Measurements from ENCODE around the gene RFC4.

The RFC4 gene

GRCh38 chr3:186779204-186779603 is 27.1 kb downstream of the RFC4 start:
- no peak for DNase-seq (ENCODE audit: low read depth, low spot score)
- ChIA-PET CTCF (no interaction called here), POLR2A (no interaction called here)
- H3K4me3 ChIP-seq (ENCODE audit: low read depth, low read length), result no peak overlapping the region
- TF ChIP-seq CTCF (IDR thresholded peaks at IDR 0.05; ENCODE audit: insufficient read depth, low read length, missing control alignments), result no peak

- TF ChIP-seq CTCF (IDR thresholded peaks at IDR 0.05; ENCODE audit: insufficient read depth, low read length, missing control alignments), result no peak
- DNase-seq (ENCODE audit: low read depth, low spot score), result no peak
- ChIA-PET POLR2A (no interaction called here), CTCF (no interaction called here)
- no peak overlapping the region for H3K4me3 ChIP-seq (ENCODE audit: low read depth, low read length)
Measured at GRCh38 chr3:186775999-186776398, 30.3 kb downstream of the RFC4 start.

- CTCF ChIA-PET, result interaction anchor here (0.7 to 1.7 kb wide), 6 partner anchors 10 to 829 kb away, joined by 3 to 6 read pairs (median 4); partner anchors contain the start of gene EIF4A2
- no peak for DNase-seq (ENCODE audit: low read depth, low spot score)
- POLR2A ChIA-PET, result interaction anchor here (6.8 kb wide), 1 partner anchor 11 kb away, joined by 73 read pairs; the partner anchor contains the start of gene EIF4A2
- no peak for TF ChIP-seq CTCF (IDR thresholded peaks at IDR 0.05; ENCODE audit: insufficient read depth, low read length, missing control alignments)
- H3K4me3 ChIP-seq (ENCODE audit: low read depth, low read length), result peak overlapping the region; percentile 44
Measured at GRCh38 chr3:186772701-186773417, 33.4 kb downstream of the RFC4 start.

GRCh38 chr3:186772281-186772694 is 34.0 kb downstream of the RFC4 start:
- peak overlapping the region; percentile 44 for H3K4me3 ChIP-seq (ENCODE audit: low read depth, low read length)
- no peak for TF ChIP-seq CTCF (IDR thresholded peaks at IDR 0.05; ENCODE audit: insufficient read depth, low read length, missing control alignments)
- CTCF ChIA-PET, result interaction anchor here (0.7 to 1.7 kb wide), 6 partner anchors 10 to 829 kb away, joined by 3 to 6 read pairs (median 4); partner anchors contain the start of gene EIF4A2
- DNase-seq (ENCODE audit: low read depth, low spot score), result no peak
- POLR2A ChIA-PET, result interaction anchor here (6.8 kb wide), 1 partner anchor 11 kb away, joined by 73 read pairs; the partner anchor contains the start of gene EIF4A2

GRCh38 chr3:186760897-186761447 is 45.3 kb downstream of the RFC4 start:
- CTCF ChIA-PET, result no interaction called here
- TF ChIP-seq CTCF (IDR thresholded peaks at IDR 0.05; ENCODE audit: insufficient read depth, low read length, missing control alignments), result no peak
- H3K4me3 ChIP-seq (ENCODE audit: low read depth, low read length), result no peak overlapping the region
- DNase-seq (ENCODE audit: low read depth, low spot score), result no peak
- POLR2A ChIA-PET, result no interaction called here

GRCh38 chr3:186760141-186760833 is 46.0 kb downstream of the RFC4 start:
- ChIA-PET CTCF (no interaction called here), POLR2A (no interaction called here)
- no peak for TF ChIP-seq CTCF (IDR thresholded peaks at IDR 0.05; ENCODE audit: insufficient read depth, low read length, missing control alignments)
- H3K4me3 ChIP-seq (ENCODE audit: low read depth, low read length), result no peak overlapping the region
- DNase-seq (ENCODE audit: low read depth, low spot score), result no peak

All from AG04449 (cell line).